Stimulated activated CD8-positive, alpha-beta memory T cell treated with anti-CD3 and anti-CD28 coated beads, Interleukin-7, amount 100 ng/mL, for 1 hour (primary cell): ENCODE data around the gene ROR1.

ENCODE experiments used
- DNase-seq, 2 donors: peaks; one replicate each; pipeline ENCODE4 v3.0.0-alpha.2; 2020; ENCODE audit warnings: low read depth in 2 of 2

ROR1 gene

DNA sequence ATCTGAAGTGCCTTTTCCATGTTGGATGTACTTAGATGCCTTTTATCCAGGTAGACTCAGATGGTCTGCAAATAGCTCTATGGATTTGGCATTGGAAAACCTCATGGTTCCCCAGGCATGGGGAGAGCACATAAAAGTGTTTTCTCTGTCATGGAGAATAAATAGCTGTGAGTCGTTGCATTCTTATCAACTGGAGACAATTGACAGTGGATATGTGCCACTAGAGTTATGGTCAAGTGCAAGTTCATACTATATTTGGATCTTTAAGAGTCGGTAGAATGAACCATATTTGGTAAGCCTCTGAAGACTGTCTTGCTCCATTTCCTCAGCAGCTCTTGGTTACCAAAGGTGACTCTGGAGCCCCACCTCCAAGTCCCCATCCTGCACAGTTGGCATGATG is 83.7 kb downstream of the ROR1 start:
- DNase-seq: no peak

DNA sequence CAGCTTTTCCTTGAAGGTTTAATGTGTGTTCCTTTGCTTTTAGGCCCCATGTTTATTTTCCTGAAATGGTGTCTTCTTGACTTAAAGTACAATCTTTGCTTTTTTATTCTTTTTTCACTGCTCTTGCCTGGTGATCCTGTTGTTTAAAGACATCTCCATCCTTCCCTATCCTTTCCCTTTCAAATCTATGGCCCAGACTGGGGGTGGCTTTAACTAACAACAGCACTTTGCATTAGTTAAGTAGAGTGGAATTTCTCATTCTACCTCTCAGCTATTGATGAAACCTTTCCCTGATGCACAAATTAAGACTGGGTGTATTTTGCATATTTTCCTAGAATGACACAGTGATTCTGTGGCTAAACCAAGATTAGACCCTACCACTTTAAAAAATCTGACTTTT is 84.3 kb downstream of the ROR1 start:
- no peak for DNase-seq

DNA sequence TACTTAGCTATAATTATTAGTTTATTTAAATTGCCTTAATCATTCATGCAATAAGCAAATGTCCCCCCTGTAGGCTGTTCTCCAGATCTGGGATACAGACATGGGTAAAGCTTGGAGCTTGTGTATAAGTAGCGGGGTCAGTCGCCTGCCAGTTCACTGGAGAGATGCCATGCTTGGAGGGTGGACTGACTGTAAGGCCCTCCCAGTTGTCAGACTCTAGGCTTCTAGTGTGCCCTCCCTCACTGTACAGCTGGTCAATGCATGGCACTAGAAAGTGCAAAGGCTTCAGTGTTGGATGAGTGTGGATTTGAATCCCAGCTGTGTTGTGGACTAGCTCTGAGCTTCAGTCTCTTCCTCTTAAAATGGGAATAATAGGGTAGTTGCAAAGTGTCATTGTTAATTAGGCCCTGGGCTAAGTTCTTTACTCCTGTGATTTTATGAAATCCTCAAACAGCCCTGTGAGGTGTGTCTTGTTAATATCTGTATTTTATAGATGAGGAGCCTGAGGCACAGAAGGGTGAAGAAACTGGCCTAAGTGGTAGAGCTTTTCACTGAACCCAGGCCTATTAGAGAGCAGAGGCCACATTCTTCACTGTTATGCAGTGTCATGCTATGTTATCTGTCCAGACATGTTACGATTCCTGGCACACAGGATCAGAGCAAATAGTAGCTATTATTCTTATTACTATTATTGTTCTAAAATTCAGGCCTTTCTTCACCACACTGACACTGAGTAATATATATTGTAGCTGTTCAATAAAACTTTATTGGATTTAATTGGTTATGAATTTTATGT is 85.9 kb downstream of the ROR1 start:
- DNase-seq: no peak

DNA sequence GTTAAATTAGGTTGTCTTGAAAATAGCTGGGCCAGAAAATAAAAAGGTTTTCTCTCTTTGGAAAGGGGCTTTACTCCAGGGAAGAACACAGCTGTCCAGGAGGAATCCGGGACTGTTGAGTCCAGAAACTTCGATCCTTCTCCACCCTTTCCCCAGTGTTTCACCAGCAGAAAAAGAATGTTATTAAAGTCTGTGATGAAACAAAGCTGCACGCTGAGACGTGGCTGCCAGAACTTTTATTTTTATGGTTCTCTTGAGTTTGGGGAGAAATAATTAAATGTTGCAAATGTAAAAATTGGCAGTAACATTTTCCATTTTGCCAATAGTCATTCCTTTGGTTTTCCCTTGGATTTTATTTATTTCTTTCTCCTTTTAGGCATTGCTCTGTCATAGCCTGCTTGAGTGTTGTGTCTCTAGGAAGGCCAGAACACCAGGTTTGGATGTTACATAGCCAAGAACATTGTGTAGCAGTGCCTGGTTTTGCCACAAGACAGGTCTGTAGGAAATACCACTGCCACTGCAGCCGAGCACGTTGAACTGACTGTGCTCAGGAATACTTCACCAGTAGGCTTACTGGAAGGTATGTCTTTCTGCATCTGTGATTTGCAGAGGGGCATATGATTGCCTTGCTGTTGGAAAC is 87.4 kb downstream of the ROR1 start:
- DNase-seq: no peak

DNA sequence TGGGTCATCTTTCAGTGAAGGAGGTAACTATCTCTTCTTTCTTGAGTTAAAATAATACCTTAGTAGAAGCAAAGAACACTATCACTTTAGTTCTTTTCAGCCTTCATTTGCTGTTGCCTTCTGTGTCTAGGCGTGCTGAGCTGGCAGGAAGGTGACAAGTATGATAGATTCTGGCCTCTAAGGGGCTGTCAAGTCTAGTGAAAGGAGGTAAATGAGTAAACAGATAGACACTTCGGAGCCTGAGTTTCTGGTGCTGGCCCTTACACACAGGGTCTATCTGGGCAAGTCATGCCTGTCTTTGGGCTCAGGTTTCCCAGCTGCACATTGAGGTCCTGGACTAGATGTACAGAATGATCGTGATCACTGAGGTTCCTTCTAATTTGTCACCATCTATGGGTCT is 89.3 kb downstream of the ROR1 start:
- DNase-seq: no peak

DNA sequence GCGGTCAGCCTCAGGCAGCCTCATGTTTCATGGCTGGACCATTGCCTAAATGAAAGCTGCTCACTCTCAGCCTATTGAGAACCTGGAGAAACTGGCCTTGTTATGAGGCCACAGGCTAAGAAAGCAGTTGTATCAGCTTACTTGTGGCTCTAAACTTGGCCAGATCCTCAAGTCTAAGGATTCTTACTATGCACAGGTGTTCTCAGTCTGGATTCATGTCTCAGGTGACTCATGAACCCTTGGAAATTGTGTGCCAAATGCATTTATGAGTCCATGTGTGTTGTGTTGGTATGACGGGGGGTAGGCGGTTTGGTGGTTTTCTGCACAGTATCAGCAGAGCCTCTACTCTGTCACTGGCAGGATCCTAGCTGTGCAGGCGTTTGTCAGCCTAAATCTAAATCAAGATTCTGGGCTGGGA is 90.4 kb downstream of the ROR1 start:
- no peak for DNase-seq

DNA sequence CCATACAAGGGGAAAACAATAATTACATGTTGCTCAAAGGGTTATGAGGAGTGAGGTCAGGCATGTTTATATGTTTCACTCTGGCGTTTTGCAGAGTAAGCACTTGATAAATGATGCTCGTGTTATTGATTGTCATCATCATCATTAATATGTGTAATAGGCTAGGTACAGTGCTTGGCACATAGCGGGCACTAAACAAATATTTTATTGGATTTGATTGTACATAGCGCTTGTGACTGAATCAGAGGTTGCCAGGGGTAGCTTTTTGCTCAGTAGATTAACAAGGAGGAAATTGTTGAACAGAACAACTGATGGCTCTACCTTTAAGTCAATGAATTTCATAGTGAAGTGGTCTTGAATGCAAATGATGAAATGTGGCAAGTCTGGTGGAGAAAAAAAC is 91.7 kb downstream of the ROR1 start:
- no peak for DNase-seq

DNA sequence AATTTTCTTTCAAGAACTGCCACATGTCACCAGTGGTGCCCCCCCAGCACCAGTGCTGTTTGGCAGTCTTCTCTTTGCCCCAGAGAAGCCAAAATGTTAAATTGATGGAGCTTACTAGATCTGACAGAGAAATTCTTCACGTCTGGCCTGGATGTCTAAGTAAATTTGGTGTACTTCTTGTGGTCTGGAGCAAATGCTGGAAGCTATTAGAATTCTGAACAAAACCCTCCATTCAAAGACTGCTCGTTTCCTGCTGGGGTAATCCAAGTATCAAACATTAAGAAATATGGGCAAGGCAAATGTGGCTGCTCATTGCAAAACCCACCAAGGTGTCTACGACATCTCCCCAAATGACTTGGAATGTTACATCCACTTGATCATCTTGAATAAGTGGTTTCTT is 92.3 kb downstream of the ROR1 start:
- DNase-seq: no peak

DNA sequence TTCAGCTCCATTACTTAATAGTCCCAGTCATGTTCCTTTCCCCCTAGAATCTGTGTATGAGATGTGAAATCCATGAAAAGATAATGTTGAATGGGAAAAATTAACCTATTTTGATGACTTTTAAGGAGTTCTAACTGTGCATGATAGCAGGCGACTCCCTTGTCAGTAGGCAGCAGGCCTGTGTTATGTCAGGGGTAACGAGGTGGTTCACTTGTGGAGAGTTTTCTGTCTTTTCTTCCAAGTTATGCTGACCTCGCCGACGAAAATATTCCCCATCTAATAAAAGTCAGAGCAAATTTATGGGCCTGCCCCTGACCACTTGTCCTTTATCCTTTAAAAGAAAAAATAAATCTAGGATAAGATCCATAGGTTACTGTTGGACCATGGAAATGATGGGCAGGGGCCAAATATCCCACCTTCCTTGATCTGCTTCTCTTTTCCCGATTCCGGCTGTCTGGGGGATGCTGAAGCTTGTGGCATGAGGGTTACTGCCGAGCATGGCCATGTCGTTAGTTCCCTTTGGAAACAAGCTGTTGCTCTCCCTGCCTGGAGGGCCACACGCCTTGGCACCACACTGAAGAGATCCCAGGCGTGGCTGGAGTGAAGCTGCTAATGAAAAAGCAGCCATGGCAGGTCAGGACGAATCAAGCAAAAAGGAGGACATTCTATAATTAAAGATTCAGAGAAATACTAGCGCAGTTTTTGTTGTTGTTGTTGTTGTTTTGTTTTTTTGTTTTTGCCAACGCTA is 93.8 kb downstream of the ROR1 start:
- no peak for DNase-seq

DNA sequence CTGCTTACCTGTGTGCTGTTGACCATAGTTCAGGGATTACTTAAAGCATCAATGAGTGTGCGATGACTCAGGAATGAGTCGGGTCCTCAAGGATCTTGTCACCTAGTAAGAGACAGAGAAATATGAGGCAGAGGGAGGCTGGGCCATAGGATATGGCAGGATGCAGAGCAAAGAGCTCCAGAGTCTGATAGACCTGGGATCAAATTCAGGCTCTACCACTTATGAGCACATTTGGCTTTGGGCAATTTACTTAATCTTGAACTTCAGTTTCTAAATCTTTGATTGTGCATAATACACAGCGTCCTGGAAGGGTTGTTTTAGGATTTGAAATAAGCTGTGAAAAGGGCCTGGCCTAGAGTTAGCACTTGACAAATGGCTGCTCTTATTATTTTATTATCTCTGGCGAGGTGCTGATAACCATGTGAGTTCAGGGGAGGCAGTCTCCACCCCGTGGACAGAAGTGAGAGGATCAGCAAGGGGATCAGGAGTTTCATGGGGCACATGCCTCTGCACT is 94.5 kb downstream of the ROR1 start:
- DNase-seq: no peak

DNA sequence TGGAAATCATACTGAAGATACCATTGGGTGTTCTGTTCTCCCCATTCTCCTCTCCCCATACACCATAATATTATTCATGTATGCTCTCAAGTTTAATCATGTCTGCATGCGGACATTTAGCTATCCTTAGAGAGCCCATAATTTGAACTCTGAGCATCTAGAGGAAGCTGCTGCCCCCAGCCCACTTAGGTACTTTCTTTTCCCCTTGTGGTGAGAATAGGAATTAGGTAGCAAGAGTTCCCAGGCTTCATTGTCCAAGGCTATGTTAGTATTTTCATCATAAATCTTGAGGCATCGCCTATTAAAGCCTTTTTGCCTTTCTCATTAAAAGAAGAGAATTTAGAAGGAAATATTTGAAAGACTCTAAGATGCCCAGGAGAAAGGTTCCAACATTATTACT is 96.3 kb downstream of the ROR1 start:
- DNase-seq: no peak

DNA sequence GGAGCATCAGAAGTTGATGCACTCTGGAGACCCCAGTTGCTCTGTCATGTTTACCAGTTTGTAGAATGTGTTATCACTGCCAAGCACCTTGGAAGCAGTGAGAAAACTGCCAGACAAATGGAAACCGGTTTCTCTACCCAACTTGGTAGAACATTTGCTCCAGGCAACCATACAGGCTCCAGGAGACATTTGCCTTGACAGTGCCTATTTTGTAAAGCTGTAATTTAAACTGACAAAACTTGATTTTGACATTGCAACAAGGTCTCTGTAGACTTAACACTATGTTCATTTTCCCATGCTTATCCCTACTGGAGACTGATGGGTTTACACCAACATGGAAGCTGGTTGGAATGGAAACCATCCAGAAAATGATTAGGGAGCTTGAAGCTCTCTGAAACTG is 97.6 kb downstream of the ROR1 start:
- DNase-seq: no peak

DNA sequence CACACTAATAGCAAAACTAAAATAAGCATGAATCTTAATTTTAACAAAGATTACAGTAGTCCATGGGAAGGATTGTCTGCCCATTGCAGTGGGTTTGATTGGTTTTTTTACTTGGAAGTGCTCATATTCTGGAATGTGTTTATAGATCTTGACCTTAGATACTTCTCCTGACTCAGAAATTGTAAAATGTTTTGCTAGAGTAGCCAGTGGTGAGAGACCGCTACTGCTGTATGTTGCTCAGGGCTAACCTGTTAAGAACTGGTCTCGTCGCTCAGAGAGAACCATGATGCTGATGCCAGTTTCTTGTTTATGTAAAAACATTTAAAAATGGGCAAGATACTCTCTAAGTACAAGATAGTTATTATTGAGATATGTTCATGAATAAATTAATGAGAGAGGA is 99.9 kb downstream of the ROR1 start:
- no peak for DNase-seq

DNA sequence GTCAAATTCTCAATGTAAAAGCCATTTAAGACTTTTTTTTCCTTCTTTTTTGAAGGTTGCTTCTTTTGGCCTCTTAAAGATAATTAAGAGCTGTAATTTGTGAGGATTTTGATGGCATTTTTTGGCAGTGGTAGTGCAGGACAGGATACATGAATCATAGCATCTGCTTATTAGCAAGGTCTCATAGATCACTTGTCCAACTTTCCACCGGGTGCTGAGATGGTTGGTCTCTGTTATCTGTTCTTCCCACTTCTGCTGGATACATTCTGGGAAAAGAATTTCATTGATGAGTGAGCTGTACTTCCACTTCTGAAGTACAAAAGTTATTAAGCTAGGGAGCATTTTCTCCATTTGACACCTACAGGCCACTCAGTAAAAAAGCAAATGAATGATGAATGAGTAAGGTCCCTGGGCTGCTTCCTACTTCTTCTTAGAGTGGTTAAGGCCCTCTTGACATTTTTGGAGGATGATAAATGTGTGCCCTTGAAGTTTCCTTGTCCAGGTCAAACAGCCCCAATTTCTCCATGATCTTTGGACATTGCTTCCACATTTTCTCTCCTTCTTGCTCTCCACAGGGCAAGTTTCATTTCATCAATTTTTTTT is 100.6 kb downstream of the ROR1 start:
- no peak for DNase-seq

DNA sequence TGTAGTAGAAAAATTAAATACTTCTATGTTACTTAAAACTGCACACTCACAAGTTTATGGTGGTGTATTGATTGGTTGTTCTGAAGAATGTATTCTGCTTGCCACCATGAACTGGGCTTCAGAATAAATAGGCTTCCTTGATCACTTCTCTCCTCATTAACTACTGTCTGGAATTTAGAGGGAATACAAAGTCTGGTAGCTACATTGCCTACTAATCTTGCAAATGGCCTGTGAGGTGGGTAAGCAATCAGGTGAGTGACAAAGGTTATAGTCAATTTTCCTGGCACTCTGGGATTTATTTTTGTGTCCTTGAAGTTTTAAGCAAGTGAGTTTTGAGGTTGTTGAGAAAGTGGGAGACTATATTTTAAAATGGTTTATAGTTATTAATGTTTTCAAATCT is 101.8 kb downstream of the ROR1 start:
- DNase-seq: no peak

DNA sequence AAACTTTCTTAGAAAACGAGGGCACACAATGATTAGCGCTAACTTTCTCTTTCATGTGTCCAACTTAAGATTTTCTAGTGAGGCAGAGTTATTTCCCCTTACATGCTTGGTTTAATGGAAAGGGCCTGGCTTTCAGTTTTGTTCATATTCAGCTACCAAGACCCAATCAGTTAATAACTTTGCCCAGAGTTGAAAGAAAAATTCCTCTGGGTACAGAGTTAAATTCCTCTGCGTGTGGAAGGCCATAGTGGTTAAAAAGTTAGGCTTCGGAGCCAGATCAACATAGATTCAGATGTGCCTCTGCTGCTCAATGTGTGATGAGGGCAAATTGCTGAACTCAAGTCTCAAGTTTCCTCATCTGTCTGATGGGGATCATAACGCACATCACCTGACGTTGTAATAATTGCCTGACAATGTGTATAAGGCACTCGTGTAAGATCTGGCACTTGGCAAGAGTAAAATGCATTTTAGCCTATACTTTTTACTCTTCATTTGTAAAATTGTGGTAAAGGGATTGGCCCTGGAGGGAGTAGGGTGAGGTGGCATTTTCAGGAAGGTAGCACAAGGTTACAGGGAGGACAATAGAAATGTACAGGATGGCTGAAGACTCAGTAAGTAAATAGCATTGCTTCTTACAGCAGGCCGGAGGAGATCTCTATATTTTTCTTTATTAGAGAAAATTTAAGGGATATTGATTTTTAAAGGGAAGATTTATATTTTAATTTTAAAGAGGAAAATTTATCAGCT is 103.4 kb downstream of the ROR1 start:
- no peak for DNase-seq

DNA sequence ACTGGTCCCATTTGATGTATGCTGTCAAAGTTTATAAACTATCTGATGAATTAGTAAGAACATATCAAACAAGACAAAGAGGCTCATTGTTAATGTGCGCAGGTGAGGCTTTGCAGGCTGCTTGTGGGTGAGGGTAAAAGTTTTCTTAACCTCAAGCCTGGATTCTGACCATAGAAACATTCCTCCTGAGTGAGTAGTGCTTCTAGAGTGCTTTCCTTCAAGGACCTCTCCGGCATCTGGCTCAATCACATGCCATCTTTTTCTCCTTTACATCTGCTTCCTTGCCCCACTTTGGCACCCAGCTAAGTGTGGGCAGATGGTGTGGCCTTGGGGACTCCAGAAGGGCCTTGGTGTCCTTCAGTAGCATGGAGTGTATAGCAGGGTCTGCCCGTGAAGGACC is 104.0 kb downstream of the ROR1 start:
- no peak for DNase-seq

DNA sequence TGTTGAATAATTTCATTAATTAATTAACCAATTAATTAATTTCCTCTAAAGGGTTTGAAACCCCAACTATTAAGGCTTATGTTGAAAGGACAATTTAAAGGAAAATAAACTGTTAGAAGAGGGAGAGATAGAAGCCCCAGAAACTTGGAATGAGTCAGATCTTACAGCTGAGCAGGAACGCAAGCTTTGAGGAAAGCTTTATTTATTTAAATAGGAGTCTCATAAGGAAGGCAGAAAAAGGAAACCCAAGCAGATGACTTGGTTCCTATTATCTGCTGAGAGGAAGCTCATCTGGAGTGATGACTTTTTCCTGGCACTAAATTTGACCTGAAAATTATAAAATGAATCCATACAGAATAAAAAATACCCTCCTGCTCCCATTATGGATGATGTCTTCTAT is 105.1 kb downstream of the ROR1 start:
- DNase-seq: no peak

DNA sequence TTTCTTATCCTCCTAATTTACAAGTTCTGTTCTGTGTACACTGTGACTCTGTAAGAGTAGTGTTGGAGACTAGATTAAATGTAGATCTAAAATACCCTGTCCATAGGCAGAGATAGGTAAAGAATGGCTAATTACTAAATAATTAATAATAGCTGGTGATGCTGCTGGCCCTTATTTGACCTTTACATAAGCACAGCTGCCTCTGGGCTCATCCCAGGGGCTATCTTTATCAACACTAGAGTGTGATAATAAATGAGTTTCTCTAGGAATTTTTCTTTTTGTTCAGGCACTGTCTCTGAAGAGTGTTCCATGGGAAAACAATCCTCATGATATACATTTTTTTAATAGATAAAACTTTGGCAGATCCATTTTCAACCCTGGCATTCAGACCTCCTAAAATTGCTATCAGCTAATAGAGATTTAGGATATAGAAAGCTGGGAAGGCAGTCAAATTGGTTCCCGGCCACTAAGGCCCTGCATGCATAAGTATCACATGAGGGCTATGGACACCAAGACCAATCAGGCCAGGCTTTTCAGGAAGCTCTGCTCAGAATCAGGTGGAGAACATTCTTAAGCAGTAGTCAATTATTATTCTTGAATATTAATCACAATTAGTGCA is 107.2 kb downstream of the ROR1 start:
- no peak for DNase-seq

DNA sequence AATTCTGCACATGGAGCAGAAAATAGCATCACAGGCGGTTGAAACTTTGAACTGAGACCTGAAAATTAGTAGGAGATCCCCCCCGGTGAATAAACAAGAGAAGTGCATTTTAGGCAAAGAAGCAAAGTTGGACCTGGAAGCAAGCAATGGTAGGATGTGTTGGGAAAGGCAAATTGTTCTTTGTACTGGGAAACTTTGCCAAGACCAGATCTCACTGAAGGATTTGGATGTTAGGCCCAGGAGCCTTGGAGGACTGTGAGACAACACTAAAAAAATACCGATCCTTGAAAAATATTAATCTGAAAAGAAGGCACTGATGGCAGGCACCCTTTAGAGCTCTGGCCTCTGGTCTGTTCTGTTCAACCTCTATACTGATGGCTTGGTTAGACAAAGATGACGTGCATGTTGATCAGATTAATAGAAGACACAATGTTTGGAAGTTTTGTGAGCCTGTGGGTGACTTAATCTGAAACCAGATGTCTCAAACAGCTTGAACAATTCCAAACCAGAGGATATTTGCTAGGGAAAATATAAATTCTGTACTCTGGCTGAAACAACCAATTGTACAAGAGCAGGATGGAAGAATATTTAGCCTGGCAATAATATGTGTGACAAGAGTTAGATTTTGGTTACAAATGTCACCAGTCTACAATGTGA is 108.4 kb downstream of the ROR1 start:
- DNase-seq: no peak
